HepG2 (cell line): Measurements from ENCODE around the gene PRELID1.

ENCODE experiments used
- BHLHE40 ChIP-seq: IDR thresholded peaks from 2 replicates; pipeline ENCODE4 v1.6.1; 2011; ENCODE audit warnings: low read length, improper control_type of control experiment
- CTCF ChIP-seq: sonication (generic); formaldehyde crosslinking; IDR thresholded peaks from 2 replicates; pipeline ENCODE4 v1.5.0; 2020; ENCODE audit warnings: mild to moderate bottlenecking, missing genetic modification reagents, moderate library complexity
- KAT8 ChIP-seq: IDR thresholded peaks from 2 replicates; pipeline ENCODE4 v1.6.1; 2016; ENCODE audit warnings: missing genetic modification reagents, missing compliant biosample characterization
- NPAS2 ChIP-seq: sonication (generic); formaldehyde crosslinking; IDR thresholded peaks from 2 replicates; pipeline ENCODE4 v1.8.0; 2022; ENCODE audit warnings: mild to moderate bottlenecking, missing genetic modification reagents, borderline replicate concordance
- RELA ChIP-seq: sonication (generic); formaldehyde crosslinking; IDR thresholded peaks from 2 replicates; pipeline ENCODE4 v1.4.0; 2020; ENCODE audit warnings: missing genetic modification reagents
- RERE ChIP-seq: IDR thresholded peaks from 2 replicates; pipeline ENCODE4 v1.6.1; 2016; ENCODE audit warnings: low read depth, missing genetic modification reagents, missing compliant biosample characterization
- TFE3 ChIP-seq: IDR thresholded peaks from 2 replicates; pipeline ENCODE4 v1.6.1; 2016
- ZMAT3 ChIP-seq: sonication (generic); formaldehyde crosslinking; conservative IDR thresholded peaks from 2 replicates; pipeline ENCODE4 v1.7.0; 2021; ENCODE audit warnings: missing genetic modification reagents

GRCh38 chr5:177313561-177314259 is 10.1 kb downstream of the PRELID1 start:
- TF ChIP-seq ZMAT3 (no peak), RELA (no peak), CTCF (CRISPR knock-in tag) (no peak), KAT8 (CRISPR knock-in tag) (no peak), NPAS2 (CRISPR knock-in tag) (no peak), BHLHE40 (no peak), TFE3 (CRISPR knock-in tag) (no peak), RERE (CRISPR knock-in tag) (no peak)
